GM23338 (cell line): ENCODE data around the gene SH2D2A. TPM values are rescaled to one million over a fixed set of nuclear protein-coding genes. Genes with fewer than 3 reads are reported as not detected.

Experiments
- ATAC-seq: fragments of 200-7000 bp; cut with Tn5 transposase; 3 replicates; pipeline ENCODE4 v1.9.1; 2020
- DNase-seq: peaks from one replicate; pipeline ENCODE4 v3.0.0-alpha.2; 2015; ENCODE audit warnings: low spot score
- H2AFZ ChIP-seq: fragments of 200-600 bp; sonication (generic); 2 replicates; pipeline ENCODE4 v1.8.0; 2016; ENCODE audit warnings: antibody characterized with exemption, mild to moderate bottlenecking, moderate library complexity
- H3F3A ChIP-seq: fragments of 200-600 bp; sonication (generic); replicated peaks from 2 replicates; pipeline ENCODE4 v1.8.0; 2017; ENCODE audit warnings: antibody characterized with exemption, mixed run types, low read depth
- H3K27ac ChIP-seq: fragments of 200-600 bp; sonication (generic); 2 replicates; pipeline ENCODE4 v1.6.1; 2016; ENCODE audit warnings: low read depth
- H3K27me3 ChIP-seq: fragments of 200-600 bp; sonication (generic); 2 replicates; pipeline ENCODE4 v1.8.0; 2016; ENCODE audit warnings: mild to moderate bottlenecking, mixed run types, moderate library complexity; ENCODE audit not compliant: insufficient read depth
- H3K36me3 ChIP-seq: fragments of 200-600 bp; sonication (generic); 2 replicates; pipeline ENCODE4 v1.8.0; 2016; ENCODE audit warnings: mild to moderate bottlenecking; ENCODE audit not compliant: insufficient read depth
- H3K4me1 ChIP-seq: fragments of 200-600 bp; sonication (generic); 2 replicates; pipeline ENCODE4 v1.8.0; 2016; ENCODE audit warnings: mild to moderate bottlenecking, moderate library complexity; ENCODE audit not compliant: insufficient read depth
- H3K4me2 ChIP-seq: fragments of 200-600 bp; sonication (generic); 2 replicates; pipeline ENCODE4 v1.7.1; 2017; ENCODE audit warnings: mixed run types
- H3K4me3 ChIP-seq: fragments of 200-600 bp; sonication (generic); 2 replicates; pipeline ENCODE4 v1.6.1; 2016; ENCODE audit warnings: mixed run types
- H3K79me2 ChIP-seq: fragments of 200-600 bp; sonication (generic); replicated peaks from 2 replicates; pipeline ENCODE4 v1.8.0; 2017; ENCODE audit warnings: mild to moderate bottlenecking; ENCODE audit not compliant: insufficient read depth
- H3K9me2 ChIP-seq: fragments of 200-600 bp; sonication (generic); 2 replicates; pipeline ENCODE4 v1.8.0; 2017; ENCODE audit not compliant: insufficient read depth
- H4K20me1 ChIP-seq: fragments of 200-600 bp; sonication (generic); replicated peaks from 2 replicates; pipeline ENCODE4 v1.8.0; 2017; ENCODE audit warnings: mild to moderate bottlenecking; ENCODE audit not compliant: insufficient read depth
- H3K27ac Mint-ChIP-seq: 2 replicates; pipeline ENCODE4 v1.8.0; 2020; ENCODE audit warnings: inconsistent platforms, mild to moderate bottlenecking, moderate library complexity, mixed read lengths
- H3K27me3 Mint-ChIP-seq: 3 replicates; pipeline ENCODE4 v1.8.0; 2022; ENCODE audit warnings: low read depth, mild to moderate bottlenecking, moderate library complexity, mixed read lengths, inconsistent platforms; ENCODE audit not compliant: insufficient read depth, poor library complexity
- H3K36me3 Mint-ChIP-seq: 3 replicates; pipeline ENCODE4 v1.8.0; 2021; ENCODE audit warnings: low read depth, mild to moderate bottlenecking, inconsistent platforms, moderate library complexity, mixed read lengths
- H3K4me1 Mint-ChIP-seq: 3 replicates; pipeline ENCODE4 v1.8.0; 2020; ENCODE audit warnings: mild to moderate bottlenecking, inconsistent platforms, mixed read lengths
- H3K4me3 Mint-ChIP-seq: 3 replicates; pipeline ENCODE4 v1.8.0; 2021; ENCODE audit warnings: moderate library complexity, mild to moderate bottlenecking, inconsistent platforms, mixed read lengths
- H3K9me3 Mint-ChIP-seq: 3 replicates; pipeline ENCODE4 v1.8.0; 2020; ENCODE audit warnings: moderate library complexity, mild to moderate bottlenecking, inconsistent platforms, mixed read lengths
- CREB1 ChIP-seq: fragments of 250-450 bp; sonication (Bioruptor Pico); IDR thresholded peaks from 2 replicates; pipeline ENCODE4 v1.5.0; 2020; ENCODE audit warnings: low read depth, mild to moderate bottlenecking, moderate library complexity
- ETS1 ChIP-seq: IDR thresholded peaks from 2 replicates; pipeline ENCODE4 v1.6.1; 2016; ENCODE audit warnings: antibody characterized with exemption
- EZH2phosphoT487 ChIP-seq: fragments of 200-600 bp; sonication (generic); IDR thresholded peaks from one replicate; pipeline ENCODE4 v1.8.1; 2018; ENCODE audit warnings: antibody characterized with exemption; ENCODE audit not compliant: unreplicated experiment
- JUNB ChIP-seq: IDR thresholded peaks from one replicate; pipeline ENCODE4 v1.6.1; 2016; ENCODE audit warnings: antibody characterized with exemption; ENCODE audit not compliant: unreplicated experiment
- POLR2AphosphoS5 ChIP-seq: IDR thresholded peaks from 2 replicates; pipeline ENCODE4 v1.6.1; 2016; ENCODE audit warnings: antibody characterized with exemption, low read depth
- REST ChIP-seq: IDR thresholded peaks from one replicate; pipeline ENCODE4 v1.6.1; 2018; ENCODE audit warnings: antibody characterized with exemption; ENCODE audit not compliant: unreplicated experiment
- STAT1 ChIP-seq: IDR thresholded peaks from one replicate; pipeline ENCODE4 v1.6.1; 2016; ENCODE audit warnings: antibody characterized with exemption; ENCODE audit not compliant: unreplicated experiment
- ZNF114 ChIP-seq: fragments of 250-450 bp; sonication (Bioruptor Pico); IDR thresholded peaks from 2 replicates; pipeline ENCODE4 v1.5.0; 2020; ENCODE audit warnings: mild to moderate bottlenecking, moderate library complexity
- ZNF331 ChIP-seq: fragments of 250-450 bp; sonication (Bioruptor Pico); IDR thresholded peaks from 2 replicates; pipeline ENCODE4 v1.5.0; 2020; ENCODE audit warnings: low read depth, mild to moderate bottlenecking, moderate library complexity
- polyA plus RNA-seq: library from polyadenylated mRNA; unstranded; fragments of >200 nt; fragmentation: Nextera tagmentation; extraction: Ambion mirVana; gene quantifications from 2 replicates; pipeline ENCODE4 v1.2.1, GENCODE V29; 2016
- total RNA-seq: library from RNA; depleted of rRNA; stranded (reverse); fragments of >200 nt; shearing (Covaris generic); gene quantifications from 2 replicates; pipeline ENCODE4 v1.2.3, GENCODE V29; 2014

The SH2D2A gene
- total and polyA plus RNA-seq, 2 experiments from 2014 or later = 5.5 to 11.5 TPM

GRCh38 chr1:156767101-156767878, 49.4 kb downstream of the SH2D2A start, which contains the start of gene PRCC (continued):
- TF ChIP-seq EZH2phosphoT487 (no peak), ZNF331 (CRISPR knock-in tag) (no peak), REST (no peak), ETS1 (peak; percentile 100), ZNF114 (no peak), CREB1 (CRISPR knock-in tag) (peak; percentile 88), JUNB (no peak), POLR2AphosphoS5 (peak; percentile 73)

GRCh38 chr1:156766298-156767100, 50.1 kb downstream of the SH2D2A start:
- Histone ChIP-seq H3K36me3 (peaks cover 7% of the 10 kb centered on the region), H3K4me3 (peak overlapping the region; percentile 56), H2AFZ (peak overlapping the region; percentile 19), H3K27ac (peak overlapping the region; percentile 47), H3K4me1 (peaks cover 32% of the 10 kb centered on the region), H3K79me2 (peaks cover 43% of the 10 kb centered on the region), H3F3A (peaks cover 15% of the 10 kb centered on the region), H3K27me3 (no peaks in the 10 kb centered on the region), H3K4me2 (peak overlapping the region; percentile 75), H4K20me1 (peaks cover 30% of the 10 kb centered on the region), H3K9me2 (no peaks in the 10 kb centered on the region)
- Mint-ChIP-seq H3K27ac (no peak overlapping the region; the same call in 1 of the 2 replicates), H3K36me3 (peaks cover 28% of the 10 kb centered on the region), H3K4me3 (no peak overlapping the region), H3K4me1 (peaks cover 34% of the 10 kb centered on the region), H3K9me3 (no peaks in the 10 kb centered on the region), H3K27me3 (peaks cover 7% of the 10 kb centered on the region)
- peak; percentile 6 for ATAC-seq
- DNase-seq = peak; percentile 44
- TF ChIP-seq REST (no peak), EZH2phosphoT487 (no peak), ZNF114 (no peak), STAT1 (no peak), ETS1 (no peak)
